COR-L47 (cell line): Measurements from ENCODE around the gene ASXL2.
"Not testable (repeated sequence)": the region's sequence is repeated elsewhere in the genome, so short reads cannot be mapped to it uniquely, and the experiment has no call there.

Source experiments
- DNase-seq: peaks from one replicate; lab custom pipeline; 2025; lab: John Stamatoyannopoulos, UW

The ASXL2 gene

DNA sequence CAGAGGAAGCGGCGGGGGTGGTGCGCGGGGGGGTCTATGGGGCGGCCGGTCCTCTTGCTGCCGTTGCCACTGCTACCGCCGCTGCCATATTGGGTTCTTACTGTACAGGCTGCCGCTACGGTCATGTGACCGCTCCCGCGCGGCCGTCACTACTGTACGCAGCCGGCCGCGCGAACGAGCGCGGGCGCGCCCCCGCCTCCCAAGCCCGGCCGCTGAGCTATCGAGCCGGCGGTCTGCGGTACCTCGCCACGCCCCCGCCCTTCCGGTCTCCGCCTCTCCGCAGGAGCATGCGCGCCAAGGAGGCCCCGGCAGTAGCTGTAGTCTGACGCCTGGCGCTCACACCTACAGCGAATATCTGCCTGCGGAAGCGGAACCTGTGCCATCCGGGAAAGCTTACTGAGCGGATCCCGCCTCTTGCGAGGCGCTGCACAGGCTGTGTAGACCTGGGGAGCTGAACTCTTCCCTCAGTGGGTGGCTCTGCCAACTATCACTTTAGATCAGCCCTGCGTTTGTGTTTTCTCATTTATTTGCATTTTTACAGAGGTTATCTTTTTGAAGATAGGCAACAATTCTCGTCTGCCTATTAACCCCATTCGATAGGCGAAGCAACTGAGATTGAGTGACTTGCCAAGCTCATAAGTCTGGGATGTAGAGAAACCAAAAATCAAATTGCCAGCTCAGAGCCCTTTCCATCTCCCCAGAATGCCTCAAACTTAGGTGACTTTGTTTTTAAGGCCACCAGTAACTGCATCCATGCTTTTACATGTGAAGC, at the start of gene ASXL2:
TSS of gene ASXL2 (minus strand) at position 127 of the 772 bp plus-strand sequence. CDS start 265 bp downstream, outside the sequence.
- DNase-seq, result peak; percentile 97

DNA sequence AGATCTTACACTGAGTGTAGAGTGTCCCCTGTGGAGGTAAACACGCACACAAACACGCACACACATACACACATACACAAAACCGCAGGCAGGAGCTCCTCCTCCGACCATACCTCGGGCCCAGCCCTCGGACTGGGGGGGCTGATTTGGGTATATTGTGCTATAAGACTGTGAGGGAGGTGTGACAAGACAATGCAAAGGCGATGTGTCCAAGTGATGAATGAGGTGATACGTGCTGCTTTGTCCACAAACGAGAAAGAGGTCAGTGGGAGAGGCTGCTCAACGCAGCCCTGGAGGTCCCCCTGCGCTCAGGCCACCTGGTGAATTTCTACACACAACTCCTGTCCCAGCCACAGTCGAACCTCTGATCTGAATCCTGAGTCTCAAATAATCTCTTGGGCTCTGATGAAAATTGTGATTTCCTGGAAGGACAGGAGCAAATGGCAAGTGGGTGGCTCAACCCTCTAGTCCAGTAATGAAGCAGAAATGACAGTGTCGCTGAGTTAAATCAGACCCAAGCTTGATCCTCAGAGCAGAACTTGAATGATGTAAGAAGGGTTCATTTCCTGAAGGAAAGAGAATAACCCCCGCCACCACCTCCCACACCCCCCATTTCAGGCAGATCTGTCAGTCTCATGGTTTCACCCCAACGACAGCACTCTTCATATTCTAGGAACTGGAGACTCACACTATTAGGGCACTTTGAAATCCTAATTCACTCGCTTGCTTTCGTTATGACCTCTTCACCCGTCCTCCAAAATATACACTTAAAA, 48.9 kb upstream of the ASXL2 start:
- no peak for DNase-seq

DNA sequence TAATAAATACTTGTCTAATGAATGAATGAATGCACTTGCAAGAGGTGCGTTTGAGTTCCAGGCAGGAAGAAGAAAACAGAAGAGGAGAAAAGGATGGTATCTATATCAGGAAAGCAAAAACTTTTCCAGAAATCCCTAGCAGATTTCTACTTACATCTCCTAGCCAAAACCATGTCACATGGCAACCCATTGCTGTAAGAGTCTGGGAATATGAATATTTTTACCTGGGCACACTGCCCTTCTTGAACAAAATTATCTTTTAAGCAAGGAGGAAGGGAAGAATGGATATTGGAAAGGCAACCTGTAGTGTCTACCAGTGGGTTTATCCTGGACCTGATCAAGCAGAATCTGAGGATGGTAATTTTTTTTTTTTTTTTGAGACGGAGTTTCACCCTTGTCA, 44.2 kb upstream of the ASXL2 start:
- DNase-seq, result no peak

DNA sequence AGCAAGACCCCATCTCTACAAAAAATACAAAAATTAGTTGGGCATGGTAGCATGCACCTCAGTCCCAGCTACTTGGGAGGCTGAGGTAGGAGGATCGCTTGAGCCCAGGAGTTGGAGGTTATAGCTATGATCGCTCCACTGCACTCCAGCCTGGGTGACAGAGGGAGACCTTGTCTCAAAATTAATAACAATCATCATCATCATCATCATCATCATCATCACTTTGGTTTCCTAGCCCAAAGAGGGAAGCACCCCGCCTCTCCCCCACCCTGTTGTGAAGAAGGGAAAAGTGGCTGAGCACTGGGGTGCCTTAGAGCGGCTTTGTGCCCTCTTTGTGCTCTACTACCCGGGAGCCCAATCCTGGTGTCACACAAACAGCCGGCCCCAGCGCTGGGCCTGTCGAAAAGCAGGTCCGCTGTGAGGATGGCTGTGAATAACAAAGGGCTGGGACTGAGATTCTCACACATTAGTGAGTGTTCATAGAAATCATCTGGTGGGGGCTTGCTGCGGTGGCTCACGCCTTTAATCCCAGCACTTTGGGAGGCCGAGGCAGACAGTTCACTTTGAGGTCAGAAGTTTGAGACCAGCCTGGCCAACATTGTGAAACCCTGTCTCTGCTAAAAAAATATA, 42.6 kb upstream of the ASXL2 start:
- DNase-seq, result no peak

DNA sequence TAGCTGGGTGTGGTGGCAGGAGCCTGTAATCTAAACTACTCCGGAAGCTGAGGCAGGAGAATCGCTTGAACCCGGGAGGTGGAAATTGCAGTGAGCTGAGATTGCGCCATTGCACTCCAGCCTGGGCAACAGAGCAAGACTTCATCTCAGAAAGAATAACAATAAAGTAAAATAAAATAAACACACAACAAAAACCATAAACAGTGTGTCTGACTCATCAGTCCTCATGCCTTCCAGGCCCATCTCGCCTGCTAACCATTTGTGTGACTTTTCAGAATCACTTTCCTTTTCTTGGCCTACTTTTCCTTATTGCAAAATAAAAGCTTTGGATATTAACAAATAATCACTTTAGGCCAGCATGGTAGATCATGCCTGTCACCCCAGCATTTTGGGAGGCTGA, 42.0 kb upstream of the ASXL2 start:
- no peak for DNase-seq

DNA sequence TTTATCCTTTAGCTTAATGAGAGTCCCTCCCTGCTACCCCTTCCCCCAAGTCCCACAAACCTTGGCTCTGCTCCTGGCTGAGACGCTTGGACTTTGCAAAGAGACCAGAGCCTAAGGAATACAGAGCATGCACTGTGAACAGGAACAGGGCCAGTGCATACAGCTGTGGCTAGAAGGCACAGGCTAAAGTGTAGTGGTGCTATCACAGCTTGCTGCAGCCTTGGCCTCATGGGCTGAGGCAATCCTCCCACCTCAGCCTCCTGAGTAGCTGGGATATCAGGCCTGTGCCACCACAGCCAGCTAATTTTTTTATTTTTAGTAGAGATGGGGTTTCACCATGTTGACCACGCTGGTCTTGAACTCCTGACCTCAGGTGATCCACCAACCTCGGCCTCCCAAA, 39.5 kb upstream of the ASXL2 start:
- DNase-seq, result no peak

DNA sequence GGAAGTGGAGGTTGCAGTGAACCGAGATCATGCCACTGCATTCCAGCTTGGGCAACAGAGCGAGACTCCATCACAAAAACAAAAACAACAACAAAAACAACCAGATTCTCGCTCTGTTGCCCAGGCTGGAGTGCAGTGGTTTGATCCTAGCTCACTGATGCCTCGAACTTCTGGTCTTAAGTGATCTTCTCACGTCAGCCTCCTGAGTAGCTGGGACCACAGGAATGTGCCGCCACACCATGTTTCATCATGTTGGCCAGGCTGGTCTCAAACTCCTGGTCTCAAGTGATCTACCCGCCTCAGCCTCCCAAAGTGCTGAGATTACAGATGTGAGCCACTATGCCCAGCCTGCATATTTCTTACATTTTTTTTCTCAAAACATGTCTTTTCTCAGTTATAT, 39.1 kb upstream of the ASXL2 start:
- not testable (repeated sequence) for DNase-seq

DNA sequence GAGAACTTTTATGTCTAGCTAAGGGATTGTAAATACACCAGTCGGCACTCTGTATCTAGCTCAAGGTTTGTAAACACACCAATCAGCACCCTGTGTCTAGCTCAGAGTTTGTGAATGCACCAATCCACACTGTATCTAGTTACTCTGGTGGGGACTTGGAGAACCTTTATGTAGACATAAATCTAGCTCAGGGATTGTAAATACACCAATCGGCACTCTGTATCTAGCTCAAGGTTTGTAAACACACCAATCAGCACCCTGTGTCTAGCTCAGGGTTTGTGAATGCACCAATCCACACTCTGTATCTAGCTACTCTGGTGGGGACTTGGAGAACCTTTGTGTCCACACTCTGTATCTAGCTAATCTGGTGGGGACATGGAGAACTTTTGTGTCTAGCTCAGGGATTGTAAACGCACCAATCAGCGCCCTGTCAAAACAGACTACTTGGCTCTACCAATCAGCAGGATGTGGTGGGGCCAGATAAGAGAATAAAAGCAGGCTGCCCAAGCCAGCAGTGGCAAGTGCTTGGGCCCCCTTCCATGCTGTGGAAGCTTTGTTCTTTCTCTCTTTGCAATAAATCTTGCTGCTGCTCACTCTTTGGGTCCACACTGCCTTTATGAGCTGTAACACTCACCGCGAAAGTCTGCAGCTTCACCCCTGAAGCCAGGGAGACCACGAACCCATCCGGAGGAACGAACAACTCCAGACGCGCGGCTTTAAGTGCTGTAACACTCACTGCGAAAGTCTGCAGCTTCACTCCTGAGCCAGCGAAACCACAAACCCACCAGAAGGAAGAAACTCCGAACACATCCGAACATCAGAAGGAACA, 37.9 kb upstream of the ASXL2 start:
- not testable (repeated sequence) for DNase-seq

DNA sequence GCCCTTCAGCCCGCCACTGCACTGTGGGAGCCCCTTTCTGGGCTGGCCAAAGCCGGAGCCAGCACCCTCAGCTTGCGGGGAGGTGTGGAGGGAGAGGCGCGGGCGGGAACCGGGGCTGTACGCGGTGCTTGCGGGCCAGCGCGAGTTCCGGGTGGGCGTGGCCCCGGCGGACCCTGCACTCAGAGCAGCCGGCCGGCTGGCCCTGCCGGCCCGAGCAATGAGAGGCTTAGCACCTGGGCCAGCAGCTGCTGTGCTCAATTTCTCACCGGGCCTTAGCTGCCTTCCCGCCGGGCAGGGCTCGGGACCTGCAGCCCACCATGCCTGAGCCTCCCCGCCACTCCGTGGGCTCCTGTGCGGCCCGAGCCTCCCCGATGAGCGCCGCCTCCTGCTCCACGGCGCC, 37.1 kb upstream of the ASXL2 start:
- not testable (repeated sequence) for DNase-seq

DNA sequence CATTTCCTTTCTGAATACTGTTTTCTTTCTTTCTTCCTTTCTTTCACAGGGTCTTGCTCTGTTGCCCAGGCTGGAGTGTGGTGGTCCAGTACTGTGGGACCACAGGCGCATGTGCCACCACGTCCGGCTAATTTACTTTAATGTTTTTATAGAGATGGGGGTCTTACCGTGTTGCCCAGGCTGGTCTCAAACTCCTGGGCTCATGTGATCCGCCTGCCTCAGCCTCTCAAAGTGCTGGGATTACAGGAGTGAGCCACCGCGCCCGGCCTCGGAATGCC, 35.3 kb upstream of the ASXL2 start:
- DNase-seq, result not testable (repeated sequence)

DNA sequence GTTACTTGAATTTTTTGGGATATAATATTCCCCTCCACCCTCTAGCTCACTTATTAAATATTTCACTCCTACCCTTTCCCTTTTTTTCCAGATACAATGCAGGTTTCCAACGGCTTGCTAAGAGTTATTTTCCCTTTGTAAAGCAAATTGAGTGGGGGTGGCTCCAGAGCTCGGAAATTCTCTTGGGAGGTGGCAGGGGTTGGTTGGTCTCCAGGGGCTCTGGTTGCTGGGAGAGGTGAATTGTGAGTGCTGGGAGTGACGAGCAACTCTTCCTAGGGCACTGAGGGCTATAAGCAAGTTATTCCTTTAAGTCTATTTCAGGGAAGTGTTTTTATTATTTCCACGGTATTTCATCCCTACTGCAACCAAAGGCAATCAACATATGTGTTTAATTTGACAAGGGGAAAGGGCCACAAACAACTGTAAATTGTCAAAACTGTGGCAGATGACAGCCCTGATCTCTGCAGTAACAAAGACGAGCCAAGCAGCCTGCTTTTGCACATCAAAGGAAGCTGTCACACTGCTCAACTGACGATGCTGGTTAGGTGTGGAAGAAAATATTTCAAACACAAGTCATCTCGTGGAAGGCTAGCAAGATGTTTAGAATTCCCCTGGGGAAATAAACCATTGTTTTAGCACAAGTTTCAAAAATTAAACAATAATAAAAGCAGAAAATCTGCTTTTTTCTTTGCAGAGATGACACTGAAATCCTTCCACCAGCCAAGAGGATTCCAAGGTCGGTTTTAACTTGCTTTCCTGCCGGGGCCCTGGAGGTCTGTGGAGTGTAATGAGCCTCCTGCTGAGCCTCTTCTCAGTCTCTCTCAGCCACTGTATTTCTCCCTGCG, 34.8 kb upstream of the ASXL2 start:
- no peak for DNase-seq

DNA sequence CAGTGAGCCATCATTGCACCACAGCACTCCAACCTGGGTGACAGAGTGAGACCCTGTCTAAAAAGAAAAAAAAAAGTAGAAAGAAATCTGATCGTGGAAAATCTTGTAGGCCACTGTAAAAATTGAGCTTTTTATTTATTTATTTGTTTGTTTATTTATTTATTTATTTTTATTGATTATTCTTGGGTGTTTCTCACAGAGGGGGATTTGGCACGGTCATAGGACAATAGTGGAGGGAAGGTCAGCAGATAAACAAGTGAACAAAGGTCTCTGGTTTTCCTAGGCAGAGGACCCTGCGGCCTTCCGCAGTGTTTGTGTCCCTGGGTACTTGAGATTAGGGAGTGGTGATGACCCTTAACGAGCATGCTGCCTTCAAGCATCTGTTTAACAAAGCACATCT, 31.3 kb upstream of the ASXL2 start:
- DNase-seq, result not testable (repeated sequence)

DNA sequence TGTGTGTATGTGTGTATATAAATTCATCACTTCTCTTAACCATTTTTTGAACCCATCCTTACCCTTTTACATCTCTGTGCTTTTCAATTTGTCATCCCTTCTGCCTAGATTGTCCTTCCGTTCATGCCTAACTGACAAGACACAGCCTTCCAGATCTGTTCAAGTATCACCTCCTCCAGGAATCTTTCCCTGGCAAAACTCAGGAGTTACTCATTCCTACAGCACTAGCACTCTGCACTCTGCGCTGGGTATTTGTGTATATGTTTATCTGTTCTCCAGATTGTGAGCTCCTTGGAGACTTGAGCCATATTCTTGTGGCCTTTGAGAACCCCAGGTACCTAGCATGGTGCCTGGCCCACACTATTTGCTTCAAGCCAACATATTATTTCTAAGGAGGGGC, 26.8 kb upstream of the ASXL2 start:
- no peak for DNase-seq

DNA sequence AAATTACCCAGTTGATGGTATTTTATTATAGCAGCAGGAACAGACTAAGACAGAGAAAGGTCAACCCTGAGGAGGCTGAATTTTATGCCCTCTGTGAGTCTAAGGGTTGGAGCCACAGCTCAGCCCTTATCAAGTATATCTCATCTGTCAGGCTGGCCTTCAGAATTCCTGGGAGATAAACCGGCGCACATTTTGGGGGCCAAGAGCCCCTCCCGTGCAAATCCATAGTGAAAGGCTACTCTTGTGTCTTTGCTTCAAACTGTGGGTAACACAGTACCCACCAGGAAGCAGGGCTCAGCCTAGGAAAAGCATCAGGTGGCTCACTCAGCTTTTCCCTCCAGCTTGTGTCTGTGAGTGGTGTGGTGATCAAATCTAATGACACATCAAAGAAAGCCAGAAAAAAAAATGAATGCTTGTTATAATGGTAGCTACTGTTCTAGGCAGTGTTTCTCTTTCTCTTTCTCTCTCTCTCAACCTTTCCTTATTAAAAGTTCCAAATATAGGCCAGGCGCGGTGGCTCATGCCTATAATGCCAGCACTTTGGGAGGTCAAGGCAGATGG, 25.0 kb upstream of the ASXL2 start:
- DNase-seq, result no peak

DNA sequence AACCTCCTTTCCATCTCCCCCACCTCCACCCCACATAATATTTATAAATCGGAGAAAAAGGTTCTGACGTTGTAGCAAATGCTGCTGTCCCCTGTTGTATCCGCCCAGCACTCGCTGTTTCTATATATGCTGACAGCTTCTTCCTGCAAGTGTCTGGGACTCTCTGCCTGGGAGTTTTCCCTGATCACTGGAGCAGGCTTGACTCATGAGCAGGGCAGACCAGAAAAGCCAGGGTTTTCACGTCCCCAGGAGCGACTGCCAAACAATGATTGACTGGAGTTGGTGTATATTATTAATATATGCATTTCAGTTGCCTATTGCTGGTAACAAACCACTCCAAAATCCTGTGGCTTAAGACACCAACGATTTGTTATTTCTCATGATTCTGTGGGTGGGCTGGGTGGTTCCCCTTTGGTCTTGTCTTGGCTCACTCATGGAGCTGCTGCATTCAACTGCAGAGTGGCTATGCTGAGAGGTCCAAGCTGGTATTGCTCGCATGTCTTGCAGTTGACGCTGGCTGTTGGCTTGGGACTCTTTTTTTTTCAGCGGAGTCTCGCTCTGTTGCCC, 21.2 kb upstream of the ASXL2 start:
- no peak for DNase-seq

DNA sequence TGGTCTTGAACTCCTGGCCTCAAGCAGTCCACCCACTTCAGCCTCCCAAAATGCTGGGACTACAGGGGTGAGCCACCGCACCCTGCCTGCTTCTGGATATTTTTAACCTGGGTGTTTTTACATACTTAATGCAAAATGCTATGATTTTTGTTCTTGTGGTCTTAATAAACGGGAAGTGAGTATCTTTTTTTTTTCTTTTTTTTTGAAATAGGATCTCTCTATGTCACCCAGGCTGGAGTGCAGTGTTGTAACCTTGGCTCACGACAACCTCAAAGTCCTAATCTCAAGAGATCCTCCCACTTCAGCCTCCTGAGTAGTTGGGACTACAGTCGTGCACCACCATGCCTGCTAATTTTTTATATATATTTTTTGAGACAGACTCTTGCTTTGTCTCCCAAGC, 19.2 kb upstream of the ASXL2 start:
- no peak for DNase-seq

DNA sequence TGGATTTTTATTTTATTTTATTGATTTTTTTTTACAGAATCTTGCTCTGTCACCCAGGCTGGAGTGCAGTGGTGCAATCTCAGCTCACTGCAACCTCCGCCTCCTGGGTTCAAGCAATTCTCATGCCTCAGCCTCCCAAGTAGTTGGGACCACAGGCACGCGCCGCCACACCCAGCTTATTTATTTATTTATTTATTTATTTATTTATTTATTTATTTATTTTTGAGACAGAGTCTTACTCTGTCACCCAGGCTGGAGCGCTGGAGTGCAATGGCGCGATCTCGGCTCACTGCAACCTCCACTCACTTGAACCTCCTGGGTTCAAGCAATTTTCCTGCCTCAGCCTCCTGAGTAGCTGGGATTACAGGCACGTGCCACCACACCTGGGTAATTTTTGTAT, 18.0 kb upstream of the ASXL2 start:
- DNase-seq, result not testable (repeated sequence)

DNA sequence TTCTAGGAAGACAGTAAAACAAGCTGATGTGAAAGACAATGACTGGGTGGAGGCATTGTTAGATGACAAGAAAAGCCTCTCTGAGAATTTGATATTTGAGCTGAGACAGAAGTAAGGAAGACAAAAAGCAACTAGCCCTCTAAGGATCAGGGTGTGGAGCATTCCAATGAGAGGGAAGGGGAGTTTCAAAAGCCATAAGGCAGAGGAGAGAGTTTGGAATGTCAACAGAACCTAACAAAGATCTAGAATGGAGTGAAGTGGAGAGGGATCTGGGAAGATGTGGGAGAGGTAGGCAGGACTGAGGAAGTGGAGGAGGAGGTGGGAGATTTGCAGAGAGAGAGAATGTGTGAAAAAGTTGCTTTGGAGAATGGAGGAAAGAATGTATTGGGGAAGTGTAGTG, 17.3 kb upstream of the ASXL2 start:
- no peak for DNase-seq

DNA sequence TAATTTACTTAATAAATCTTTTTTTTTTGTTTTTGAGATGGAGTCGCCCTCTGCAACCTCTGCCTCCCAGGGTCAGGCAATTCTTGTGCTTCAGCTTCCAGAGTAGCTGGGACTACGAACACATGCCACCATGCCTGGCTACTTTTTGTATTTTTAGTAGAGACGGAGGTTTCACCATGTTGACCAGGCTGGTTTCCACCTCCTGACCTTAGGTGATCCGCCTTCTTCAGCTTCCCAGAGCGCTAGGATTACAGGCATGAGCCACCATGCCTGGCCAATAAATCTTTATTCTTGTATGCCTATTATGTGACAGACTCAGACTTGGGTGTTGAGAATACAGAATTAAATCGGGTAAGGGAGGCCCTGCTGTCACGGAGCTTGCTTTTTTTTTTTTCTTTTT, 16.7 kb upstream of the ASXL2 start:
- no peak for DNase-seq

DNA sequence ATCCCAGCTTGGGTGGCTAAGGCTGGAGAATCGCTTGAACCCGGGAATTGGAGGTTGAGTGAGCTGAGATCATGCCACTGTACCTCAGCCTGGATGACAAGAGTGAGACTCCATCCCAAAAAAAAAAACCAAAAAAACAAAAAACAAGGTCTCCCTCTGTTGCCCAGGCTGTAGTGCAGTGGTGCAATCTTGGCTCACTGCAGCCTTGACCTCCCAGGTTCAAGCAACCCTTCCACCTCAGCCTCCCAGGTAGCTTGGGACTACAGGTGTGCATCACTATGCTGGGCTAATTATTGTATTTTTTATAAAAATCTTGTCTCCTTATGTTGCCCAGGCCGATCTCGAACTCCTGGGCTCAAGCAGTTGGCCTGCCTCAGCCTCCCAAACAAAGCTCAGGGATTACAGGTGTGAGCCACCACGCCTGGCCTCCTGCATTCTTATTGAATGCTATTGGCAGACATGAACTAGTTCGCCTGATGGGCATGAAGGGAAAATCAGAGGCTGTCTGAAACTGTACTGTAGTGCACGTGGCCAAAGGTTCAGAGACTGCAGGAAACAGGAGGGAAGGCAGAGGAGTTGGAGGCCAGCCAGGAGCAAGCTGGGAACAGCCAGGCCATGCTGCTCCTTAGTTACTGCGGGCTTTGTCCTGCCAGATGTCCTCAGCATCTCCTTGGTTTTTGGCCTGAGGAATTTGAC, 16.0 kb upstream of the ASXL2 start:
- DNase-seq, result peak; percentile 30
